WTC11 (cell line): ENCODE measurements around the gene DISC1. TPM values are rescaled to one million over a fixed set of nuclear protein-coding genes. Genes with fewer than 3 reads are reported as not detected.

Experiments
- ATAC-seq: fragments of 200-7000 bp; cut with Tn5 transposase; 2 replicates; pipeline ENCODE4 v1.10.0; 2021; ENCODE audit warnings: mild to moderate bottlenecking, moderate library complexity
- CTCF ChIA-PET: fragments of 300-600 bp; sonication (Branson Sonifier 250); formaldehyde crosslinking; loops from one replicate; lab custom pipeline; 2021; ENCODE audit warnings: antibody characterized with exemption; lab: Charles Lee
- POLR2A ChIA-PET: fragments of 350-600 bp; sonication (Branson Sonifier 250); formaldehyde crosslinking; loops from one replicate; lab custom pipeline; 2021; ENCODE audit warnings: antibody characterized with exemption; lab: Charles Lee
- DNase-seq: peaks from one replicate; pipeline ENCODE4 v3.0.0; 2021; ENCODE audit warnings: low spot score
- H3K27ac Mint-ChIP-seq: 2 replicates; pipeline ENCODE4 v1.8.0; 2021; ENCODE audit warnings: mixed read lengths
- H3K27me3 Mint-ChIP-seq: 2 replicates; pipeline ENCODE4 v1.8.0; 2021; ENCODE audit warnings: low read depth, mild to moderate bottlenecking, moderate library complexity, mixed read lengths
- H3K36me3 Mint-ChIP-seq: 2 replicates; pipeline ENCODE4 v1.8.0; 2021; ENCODE audit warnings: mixed read lengths
- H3K4me1 Mint-ChIP-seq: 2 replicates; pipeline ENCODE4 v1.8.0; 2022; ENCODE audit warnings: mixed read lengths
- H3K4me3 Mint-ChIP-seq: 2 replicates; pipeline ENCODE4 v1.8.0; 2021; ENCODE audit warnings: mild to moderate bottlenecking, moderate library complexity, mixed read lengths
- H3K9me3 Mint-ChIP-seq: 2 replicates; pipeline ENCODE4 v1.8.0; 2021; ENCODE audit warnings: mixed read lengths
- CREM ChIP-seq: sonication (generic); formaldehyde crosslinking; IDR thresholded peaks from 2 replicates; pipeline ENCODE4 v1.8.1; 2022; ENCODE audit warnings: mild to moderate bottlenecking, missing genetic modification reagents, moderate library complexity
- ELF4 ChIP-seq: sonication (generic); formaldehyde crosslinking; IDR thresholded peaks from 2 replicates; pipeline ENCODE4 v1.8.1; 2022; ENCODE audit warnings: low read depth, mild to moderate bottlenecking, moderate library complexity, missing genetic modification reagents
- EMX1 ChIP-seq: fragments of 250-450 bp; sonication (Bioruptor Pico); IDR thresholded peaks from 2 replicates; pipeline ENCODE4 v1.8.0; 2021; ENCODE audit warnings: mild to moderate bottlenecking
- FOXP4 ChIP-seq: sonication (generic); formaldehyde crosslinking; IDR thresholded peaks from 2 replicates; pipeline ENCODE4 v1.8.0; 2022; ENCODE audit warnings: mild to moderate bottlenecking, missing genetic modification reagents
- HMGXB4 ChIP-seq: sonication (generic); formaldehyde crosslinking; IDR thresholded peaks from 2 replicates; pipeline ENCODE4 v1.8.1; 2023; ENCODE audit warnings: mild to moderate bottlenecking, moderate library complexity, missing genetic modification reagents
- KAT7 ChIP-seq: sonication (generic); formaldehyde crosslinking; IDR thresholded peaks from 2 replicates; pipeline ENCODE4 v1.8.1; 2023; ENCODE audit warnings: missing genetic modification reagents, mild to moderate bottlenecking, borderline replicate concordance
- MAX ChIP-seq: sonication (generic); formaldehyde crosslinking; IDR thresholded peaks from 2 replicates; pipeline ENCODE4 v1.8.0; 2022; ENCODE audit warnings: mild to moderate bottlenecking, missing genetic modification reagents
- NFE2L1 ChIP-seq: sonication (generic); formaldehyde crosslinking; IDR thresholded peaks from 2 replicates; pipeline ENCODE4 v1.8.1; 2023; ENCODE audit warnings: missing genetic modification reagents
- NR1H2 ChIP-seq: sonication (generic); formaldehyde crosslinking; IDR thresholded peaks from 2 replicates; pipeline ENCODE4 v1.9.0; 2021; ENCODE audit warnings: mild to moderate bottlenecking, moderate library complexity, missing genetic modification reagents
- TCF7 ChIP-seq: sonication (generic); formaldehyde crosslinking; IDR thresholded peaks from 2 replicates; pipeline ENCODE4 v1.8.0; 2022; ENCODE audit warnings: mild to moderate bottlenecking, low read depth, missing genetic modification reagents, moderate library complexity
- TEAD4 ChIP-seq: sonication (generic); formaldehyde crosslinking; IDR thresholded peaks from 2 replicates; pipeline ENCODE4 v1.8.0; 2022; ENCODE audit warnings: mild to moderate bottlenecking, missing genetic modification reagents
- ZNF423 ChIP-seq: fragments of 250-450 bp; sonication (Bioruptor Pico); IDR thresholded peaks from 2 replicates; pipeline ENCODE4 v2.1.2; 2022; ENCODE audit warnings: mild to moderate bottlenecking, moderate library complexity
- total RNA-seq: library from RNA; stranded (reverse); gene quantifications from 3 replicates; pipeline ENCODE4 v1.2.3, GENCODE V29; 2021
- TF ChIP-seq, protein P1 (sequence below): fragments of 250-450 bp; sonication (Bioruptor Pico); conservative IDR thresholded peaks from 2 replicates; pipeline ENCODE4 v1.9.0; 2021; ENCODE audit warnings: mild to moderate bottlenecking
- TF ChIP-seq, protein P2 (sequence below): fragments of 250-450 bp; sonication (Bioruptor Pico); IDR thresholded peaks from 2 replicates; pipeline ENCODE4 v1.8.0; 2021; ENCODE audit warnings: mild to moderate bottlenecking
- TF ChIP-seq, protein P3 (sequence below): sonication (generic); formaldehyde crosslinking; conservative IDR thresholded peaks from 2 replicates; pipeline ENCODE4 v1.8.1; 2023; ENCODE audit warnings: mild to moderate bottlenecking, low read depth, missing genetic modification reagents, moderate library complexity

Gene DISC1
- total RNA-seq, 1 experiment from 2014 or later: 5.5 TPM

DNA sequence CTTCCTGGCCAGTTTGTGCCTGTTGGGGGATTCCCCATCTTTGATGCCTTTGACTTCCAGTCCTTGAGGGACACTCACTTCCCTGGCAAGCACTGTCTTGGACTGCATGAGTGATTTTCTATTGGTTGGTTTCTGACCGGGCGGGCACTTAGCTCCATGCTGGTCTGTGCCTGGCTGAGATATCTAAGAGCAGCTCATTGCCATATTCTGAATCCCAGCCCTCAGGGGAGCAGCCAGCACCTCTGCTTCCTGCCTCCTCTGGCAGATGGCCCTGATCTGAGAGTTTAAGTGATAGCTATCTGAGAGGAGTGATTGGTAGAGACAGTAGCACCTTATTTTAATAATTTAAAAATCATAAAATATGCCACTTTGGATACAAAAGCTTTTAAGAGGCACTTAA lies 52.5 kb downstream of the DISC1 start:
- ChIA-PET POLR2A (no interaction called here), CTCF (no interaction called here)
- no peak overlapping the region for H3K27ac Mint-ChIP-seq
- H3K36me3 Mint-ChIP-seq: no peaks in the 10 kb centered on the region
- no peaks in the 10 kb centered on the region for H3K9me3 Mint-ChIP-seq
- ATAC-seq: peak; percentile 43
- TF ChIP-seq TCF7 (CRISPR knock-in tag) (no peak), KAT7 (CRISPR knock-in tag) (no peak)
- TF ChIP-seq, protein P1, sequence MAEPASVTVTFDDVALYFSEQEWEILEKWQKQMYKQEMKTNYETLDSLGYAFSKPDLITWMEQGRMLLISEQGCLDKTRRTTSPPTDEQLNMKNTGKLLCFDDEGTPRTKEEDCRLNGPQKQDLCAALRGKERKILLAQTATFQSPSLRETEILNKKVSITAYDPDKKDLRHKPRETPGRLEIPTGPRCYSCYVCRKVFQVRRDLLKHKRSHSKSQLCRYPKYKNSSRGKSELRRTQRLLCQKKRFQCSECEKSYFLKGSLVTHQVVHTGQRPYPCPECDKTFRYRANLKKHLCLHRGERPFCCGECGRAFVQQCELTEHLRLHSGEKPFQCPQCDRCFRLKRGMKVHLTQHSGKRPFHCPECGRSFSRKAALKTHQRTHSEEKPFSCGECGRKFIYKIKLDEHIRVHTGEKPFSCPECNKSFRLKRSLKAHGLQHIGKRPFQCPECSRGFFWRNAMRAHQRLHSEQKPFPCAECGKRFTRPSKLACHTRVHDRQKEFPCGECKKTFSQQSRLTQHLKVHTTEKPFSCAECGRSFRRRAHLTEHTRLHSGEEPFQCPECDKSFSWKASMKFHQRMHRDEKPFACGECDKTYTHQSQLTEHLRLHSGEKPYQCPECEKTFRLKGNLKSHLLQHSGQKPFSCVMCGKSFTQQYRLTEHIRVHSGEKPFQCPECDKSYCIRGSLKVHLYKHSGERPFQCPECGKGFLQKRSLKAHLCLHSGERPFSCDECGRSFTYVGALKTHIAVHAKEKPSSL (CRISPR knock-in tag): no peak
- H3K4me3 Mint-ChIP-seq: no peak overlapping the region
- no peaks in the 10 kb centered on the region for H3K27me3 Mint-ChIP-seq
- no peak for DNase-seq
- H3K4me1 Mint-ChIP-seq: peaks cover 8% of the 10 kb centered on the region

DNA sequence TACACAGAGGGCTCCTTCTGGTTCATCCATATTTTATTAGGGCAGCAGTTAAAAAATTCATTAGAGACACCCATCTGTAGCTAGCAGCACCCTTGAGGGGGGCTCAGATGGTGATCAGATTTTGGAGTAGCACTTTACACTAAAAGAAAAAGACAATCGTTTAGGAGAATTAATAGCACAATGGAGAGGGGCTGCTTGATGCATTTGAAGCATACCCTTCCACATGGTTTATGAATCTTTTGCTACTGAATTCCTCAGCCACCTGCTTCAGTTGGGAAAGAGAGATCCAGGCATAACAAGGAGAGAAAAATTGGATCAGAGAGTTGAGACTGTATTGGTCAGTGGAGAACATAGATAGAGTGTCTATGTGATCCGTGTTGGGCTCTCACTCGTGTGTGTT lies 54.4 kb downstream of the DISC1 start:
- ATAC-seq: no peak
- DNase-seq: no peak
- H3K27ac Mint-ChIP-seq: no peak overlapping the region
- TF ChIP-seq NFE2L1 (CRISPR knock-in tag) (no peak), EMX1 (CRISPR knock-in tag) (no peak), FOXP4 (CRISPR knock-in tag) (no peak), TEAD4 (no peak), MAX (no peak), ZNF423 (CRISPR knock-in tag) (no peak), ELF4 (CRISPR knock-in tag) (no peak), HMGXB4 (CRISPR knock-in tag) (no peak), NR1H2 (CRISPR knock-in tag) (no peak), CREM (CRISPR knock-in tag) (no peak)
- TF ChIP-seq, protein P2, sequence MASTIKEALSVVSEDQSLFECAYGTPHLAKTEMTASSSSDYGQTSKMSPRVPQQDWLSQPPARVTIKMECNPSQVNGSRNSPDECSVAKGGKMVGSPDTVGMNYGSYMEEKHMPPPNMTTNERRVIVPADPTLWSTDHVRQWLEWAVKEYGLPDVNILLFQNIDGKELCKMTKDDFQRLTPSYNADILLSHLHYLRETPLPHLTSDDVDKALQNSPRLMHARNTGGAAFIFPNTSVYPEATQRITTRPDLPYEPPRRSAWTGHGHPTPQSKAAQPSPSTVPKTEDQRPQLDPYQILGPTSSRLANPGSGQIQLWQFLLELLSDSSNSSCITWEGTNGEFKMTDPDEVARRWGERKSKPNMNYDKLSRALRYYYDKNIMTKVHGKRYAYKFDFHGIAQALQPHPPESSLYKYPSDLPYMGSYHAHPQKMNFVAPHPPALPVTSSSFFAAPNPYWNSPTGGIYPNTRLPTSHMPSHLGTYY (CRISPR knock-in tag): no peak
- TF ChIP-seq, protein P3, sequence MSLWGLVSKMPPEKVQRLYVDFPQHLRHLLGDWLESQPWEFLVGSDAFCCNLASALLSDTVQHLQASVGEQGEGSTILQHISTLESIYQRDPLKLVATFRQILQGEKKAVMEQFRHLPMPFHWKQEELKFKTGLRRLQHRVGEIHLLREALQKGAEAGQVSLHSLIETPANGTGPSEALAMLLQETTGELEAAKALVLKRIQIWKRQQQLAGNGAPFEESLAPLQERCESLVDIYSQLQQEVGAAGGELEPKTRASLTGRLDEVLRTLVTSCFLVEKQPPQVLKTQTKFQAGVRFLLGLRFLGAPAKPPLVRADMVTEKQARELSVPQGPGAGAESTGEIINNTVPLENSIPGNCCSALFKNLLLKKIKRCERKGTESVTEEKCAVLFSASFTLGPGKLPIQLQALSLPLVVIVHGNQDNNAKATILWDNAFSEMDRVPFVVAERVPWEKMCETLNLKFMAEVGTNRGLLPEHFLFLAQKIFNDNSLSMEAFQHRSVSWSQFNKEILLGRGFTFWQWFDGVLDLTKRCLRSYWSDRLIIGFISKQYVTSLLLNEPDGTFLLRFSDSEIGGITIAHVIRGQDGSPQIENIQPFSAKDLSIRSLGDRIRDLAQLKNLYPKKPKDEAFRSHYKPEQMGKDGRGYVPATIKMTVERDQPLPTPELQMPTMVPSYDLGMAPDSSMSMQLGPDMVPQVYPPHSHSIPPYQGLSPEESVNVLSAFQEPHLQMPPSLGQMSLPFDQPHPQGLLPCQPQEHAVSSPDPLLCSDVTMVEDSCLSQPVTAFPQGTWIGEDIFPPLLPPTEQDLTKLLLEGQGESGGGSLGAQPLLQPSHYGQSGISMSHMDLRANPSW (CRISPR knock-in tag): no peak
- TF ChIP-seq, protein P1 (CRISPR knock-in tag): no peak
- ChIA-PET POLR2A (no interaction called here), CTCF (interaction anchor here (1.8 kb wide), 1 partner anchor 11 kb away, joined by 4 read pairs; no protein-coding TSS in a partner anchor)
- peaks cover 8% of the 10 kb centered on the region for H3K4me1 Mint-ChIP-seq
- H3K4me3 Mint-ChIP-seq: no peak overlapping the region
- H3K27me3 Mint-ChIP-seq: no peaks in the 10 kb centered on the region
- peaks cover 7% of the 10 kb centered on the region; the same call in 1 of the 2 replicates for H3K9me3 Mint-ChIP-seq
- peaks cover 7% of the 10 kb centered on the region for H3K36me3 Mint-ChIP-seq
